NCI-H345 treated with DMSO at 0.1 percent for 48 hours (cell line): Measurements from ENCODE around the gene C17orf50.

Source experiments
- DNase-seq: peaks from one replicate; lab custom pipeline; 2025; ENCODE audit not compliant: unreplicated experiment; lab: John Stamatoyannopoulos, UW

Gene C17orf50

GRCh38 chr17:35733366-35733765 lies 27.3 kb upstream of the C17orf50 start:
- DNase-seq: no peak

- DNase-seq: no peak
Measured at GRCh38 chr17:35734396-35734795, 26.3 kb upstream of the C17orf50 start.

GRCh38 chr17:35735036-35735805 lies 25.5 kb upstream of the C17orf50 start:
- DNase-seq: no peak

- no peak for DNase-seq
Measured at GRCh38 chr17:35736236-35736635, 24.5 kb upstream of the C17orf50 start.

- no peak for DNase-seq
Measured at GRCh38 chr17:35738519-35739133, 22.1 kb upstream of the C17orf50 start.

GRCh38 chr17:35740216-35740615 lies 20.5 kb upstream of the C17orf50 start:
- DNase-seq: no peak

- DNase-seq: no peak
Measured at GRCh38 chr17:35740997-35741931, 19.4 kb upstream of the C17orf50 start.

GRCh38 chr17:35742496-35742895 lies 18.2 kb upstream of the C17orf50 start:
- DNase-seq: no peak

- DNase-seq: no peak
Measured at GRCh38 chr17:35742896-35743477, 17.7 kb upstream of the C17orf50 start.

- DNase-seq: no peak
Measured at GRCh38 chr17:35743626-35744328, 16.9 kb upstream of the C17orf50 start.

- DNase-seq: no peak
Measured at GRCh38 chr17:35744830-35745229, 15.9 kb upstream of the C17orf50 start.

- DNase-seq: no peak
Measured at GRCh38 chr17:35745246-35745645, 15.4 kb upstream of the C17orf50 start.

GRCh38 chr17:35745749-35746320 lies 14.9 kb upstream of the C17orf50 start:
- DNase-seq: no peak

- peak; percentile 52 for DNase-seq
Measured at GRCh38 chr17:35747540-35748017, 13.1 kb upstream of the C17orf50 start.

- no peak for DNase-seq
Measured at GRCh38 chr17:35748341-35748841, 12.3 kb upstream of the C17orf50 start.

- DNase-seq: no peak
Measured at GRCh38 chr17:35748979-35749378, 11.7 kb upstream of the C17orf50 start.

- no peak for DNase-seq
Measured at GRCh38 chr17:35749560-35750412, 10.9 kb upstream of the C17orf50 start.

- no peak for DNase-seq
Measured at GRCh38 chr17:35750526-35751395, 9.9 kb upstream of the C17orf50 start.
